ENCODE measurements around the gene HDGFL2. TPM values are rescaled to one million over a fixed set of nuclear protein-coding genes. Genes with fewer than 3 reads are reported as not detected.

The HDGFL2 gene
- 59.8 and 68.8 TPM in 2 replicates for total RNA-seq
- long read RNA-seq: 0 reads

GRCh38 chr19:4472174-4472974 is at the start of gene HDGFL2:
Gene HDGFL2, plus strand, starts transcription at chr19:4472297. Its CDS starts 54 bp downstream, at chr19:4472351.
- H3K27ac Mint-ChIP-seq (ENCODE audit: unreplicated experiment): peak within 1 kb of the TSS; percentile 23
- no peaks in the 10 kb centered on the region for H3K27me3 Mint-ChIP-seq (ENCODE audit: unreplicated experiment)
- peak within 1 kb of the TSS; percentile 84 for H3K4me3 Mint-ChIP-seq (ENCODE audit: unreplicated experiment)
- DNase-seq (ENCODE audit: extremely low spot score, unreplicated experiment): no peak
- no peak for TF ChIP-seq CTCF (IDR thresholded peaks at IDR 0.05)
- H3K36me3 Mint-ChIP-seq (ENCODE audit: unreplicated experiment): peaks cover 9% of the 10 kb centered on the region
- peaks cover 22% of the 10 kb centered on the region for H3K4me1 Mint-ChIP-seq (ENCODE audit: unreplicated experiment)
- no peaks in the 10 kb centered on the region for H3K9me3 Mint-ChIP-seq (ENCODE audit: unreplicated experiment)

GRCh38 chr19:4423416-4424126 is 48.5 kb upstream of the HDGFL2 start:
- TF ChIP-seq CTCF (IDR thresholded peaks at IDR 0.05): no peak
- Mint-ChIP-seq H3K27me3 (ENCODE audit: unreplicated experiment) (no peaks in the 10 kb centered on the region), H3K9me3 (ENCODE audit: unreplicated experiment) (no peaks in the 10 kb centered on the region), H3K36me3 (ENCODE audit: unreplicated experiment) (no peaks in the 10 kb centered on the region), H3K4me3 (ENCODE audit: unreplicated experiment) (no peak overlapping the region), H3K27ac (ENCODE audit: unreplicated experiment) (no peak overlapping the region), H3K4me1 (ENCODE audit: unreplicated experiment) (no peaks in the 10 kb centered on the region)
- no peak for DNase-seq (ENCODE audit: extremely low spot score, unreplicated experiment)

- Mint-ChIP-seq H3K4me1 (ENCODE audit: unreplicated experiment) (no peaks in the 10 kb centered on the region), H3K27me3 (ENCODE audit: unreplicated experiment) (no peaks in the 10 kb centered on the region), H3K36me3 (ENCODE audit: unreplicated experiment) (peaks cover 5% of the 10 kb centered on the region), H3K4me3 (ENCODE audit: unreplicated experiment) (no peak overlapping the region), H3K27ac (ENCODE audit: unreplicated experiment) (no peak overlapping the region), H3K9me3 (ENCODE audit: unreplicated experiment) (no peaks in the 10 kb centered on the region)
- no peak for TF ChIP-seq CTCF (IDR thresholded peaks at IDR 0.05)
- no peak for DNase-seq (ENCODE audit: extremely low spot score, unreplicated experiment)
Measured at GRCh38 chr19:4425537-4425936, 46.6 kb upstream of the HDGFL2 start.

- Mint-ChIP-seq H3K27me3 (ENCODE audit: unreplicated experiment) (no peaks in the 10 kb centered on the region), H3K9me3 (ENCODE audit: unreplicated experiment) (no peaks in the 10 kb centered on the region), H3K36me3 (ENCODE audit: unreplicated experiment) (peaks cover 8% of the 10 kb centered on the region), H3K27ac (ENCODE audit: unreplicated experiment) (no peak overlapping the region), H3K4me3 (ENCODE audit: unreplicated experiment) (no peak overlapping the region), H3K4me1 (ENCODE audit: unreplicated experiment) (no peaks in the 10 kb centered on the region)
- no peak for DNase-seq (ENCODE audit: extremely low spot score, unreplicated experiment)
- TF ChIP-seq CTCF (IDR thresholded peaks at IDR 0.05): no peak
Measured at GRCh38 chr19:4428326-4428975, 43.6 kb upstream of the HDGFL2 start.

GRCh38 chr19:4429256-4429655 is 42.8 kb upstream of the HDGFL2 start:
- Mint-ChIP-seq H3K27me3 (ENCODE audit: unreplicated experiment) (no peaks in the 10 kb centered on the region), H3K27ac (ENCODE audit: unreplicated experiment) (no peak overlapping the region), H3K36me3 (ENCODE audit: unreplicated experiment) (peaks cover 8% of the 10 kb centered on the region), H3K4me1 (ENCODE audit: unreplicated experiment) (no peaks in the 10 kb centered on the region), H3K9me3 (ENCODE audit: unreplicated experiment) (no peaks in the 10 kb centered on the region), H3K4me3 (ENCODE audit: unreplicated experiment) (no peak overlapping the region)
- TF ChIP-seq CTCF (IDR thresholded peaks at IDR 0.05): no peak
- no peak for DNase-seq (ENCODE audit: extremely low spot score, unreplicated experiment)

All from osteocyte (in vitro differentiated cells).